ENCODE results near the gene GPI. TPM values are rescaled to one million over a fixed set of nuclear protein-coding genes. Genes with fewer than 3 reads are reported as not detected.

Gene GPI
- total RNA-seq, 1 donor from 2014 or later = 672 TPM

Other genes starting within 250 kb of the GPI start
- 75.9 and 112 TPM in 2 replicates for gene LSM14A, start 192.7 kb upstream of the GPI start, total RNA-seq
- gene GARRE1, start 110.6 kb upstream of the GPI start, total RNA-seq = 8.9 and 19.7 TPM in 2 replicates
- gene PDCD2L, start 39.2 kb downstream of the GPI start, total RNA-seq = 10.8 and 30.9 TPM in 2 replicates
- gene UBA2, start 63.2 kb downstream of the GPI start, total RNA-seq = 123 and 160 TPM in 2 replicates
- 27.4 and 38.0 TPM in 2 replicates for gene WTIP, start 116.6 kb downstream of the GPI start, total RNA-seq

All from renal cortical epithelial cell (primary cell).